HepG2 (cell line): ENCODE data around the gene SLC22A7.

Experiments used
- FOSL2 ChIP-seq: sonication (generic); formaldehyde crosslinking; IDR thresholded peaks from 2 replicates; pipeline ENCODE4 v1.4.0; 2020; ENCODE audit warnings: missing genetic modification reagents
- RXRB ChIP-seq: IDR thresholded peaks from 2 replicates; pipeline ENCODE4 v1.6.1; 2016; ENCODE audit warnings: borderline replicate concordance, missing genetic modification reagents, missing compliant biosample characterization

DNA sequence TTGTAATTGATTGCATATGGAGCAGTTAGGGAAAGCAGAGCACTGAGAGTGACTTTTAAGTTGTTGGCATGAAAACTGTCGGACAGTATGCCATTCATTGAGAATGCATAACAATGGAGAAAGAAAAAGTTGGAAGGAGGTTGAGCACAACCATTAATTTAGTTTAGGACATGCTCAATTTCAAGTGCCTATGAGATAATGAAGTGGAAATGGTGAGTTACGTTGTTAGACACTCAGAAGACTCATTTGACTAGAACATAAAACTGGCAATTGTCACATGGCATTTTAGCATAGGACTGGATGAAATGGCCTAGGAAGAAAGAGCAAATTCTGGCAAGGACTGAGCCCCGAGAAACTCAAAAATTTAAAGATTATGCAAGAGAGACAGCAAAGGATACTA, 49.4 kb downstream of the SLC22A7 start:
- no peak for TF ChIP-seq FOSL2 (CRISPR knock-in tag)
- no peak for TF ChIP-seq RXRB (CRISPR knock-in tag)
